IPS DF 19.7 (cell line): ENCODE measurements around the gene NDUFA9.

ENCODE experiments used
- DNase-seq: peaks from one replicate; pipeline ENCODE4 v3.0.0-alpha.2; 2013; ENCODE audit warnings: low read depth, low spot score

Gene NDUFA9

GRCh38 chr12:4648501-4649357 lies at the start of gene NDUFA9, which contains the start of gene AKAP3:
NDUFA9 (plus strand) TSS chr12:4649114; CDS start chr12:4649127, 13 bp downstream.
AKAP3 (minus strand) TSS chr12:4649051; CDS start chr12:4638196, 10,855 bp downstream.
- DNase-seq, result peak; percentile 75

- DNase-seq, result no peak
Measured at GRCh38 chr12:4603421-4603820, 45.5 kb upstream of the NDUFA9 start.

GRCh38 chr12:4603946-4604345 lies 45.0 kb upstream of the NDUFA9 start:
- no peak for DNase-seq

- DNase-seq, result peak; percentile 54
Measured at GRCh38 chr12:4604684-4605193, 44.2 kb upstream of the NDUFA9 start.

GRCh38 chr12:4607056-4607455 lies 41.9 kb upstream of the NDUFA9 start:
- DNase-seq, result no peak

GRCh38 chr12:4609071-4609470 lies 39.8 kb upstream of the NDUFA9 start:
- no peak for DNase-seq

- DNase-seq, result no peak
Measured at GRCh38 chr12:4610481-4610880, 38.4 kb upstream of the NDUFA9 start.

- no peak for DNase-seq
Measured at GRCh38 chr12:4615667-4616066, 33.2 kb upstream of the NDUFA9 start.

GRCh38 chr12:4621511-4621910 lies 27.4 kb upstream of the NDUFA9 start:
- no peak for DNase-seq

- no peak for DNase-seq
Measured at GRCh38 chr12:4626543-4626942, 22.4 kb upstream of the NDUFA9 start.

GRCh38 chr12:4628406-4628805 lies 20.5 kb upstream of the NDUFA9 start:
- DNase-seq, result no peak

GRCh38 chr12:4630262-4630661 lies 18.7 kb upstream of the NDUFA9 start:
- DNase-seq, result no peak

- DNase-seq, result no peak
Measured at GRCh38 chr12:4643747-4644146, 5.2 kb upstream of the NDUFA9 start.

- no peak for DNase-seq
Measured at GRCh38 chr12:4645023-4645422, 3.9 kb upstream of the NDUFA9 start.

GRCh38 chr12:4648104-4648500 lies 812 bp upstream of the NDUFA9 start:
- no peak for DNase-seq

GRCh38 chr12:4649358-4649661 lies 396 bp downstream of the NDUFA9 start:
- no peak for DNase-seq

- DNase-seq, result no peak
Measured at GRCh38 chr12:4653257-4653656, 4.3 kb downstream of the NDUFA9 start.

- no peak for DNase-seq
Measured at GRCh38 chr12:4653691-4654090, 4.8 kb downstream of the NDUFA9 start.

- DNase-seq, result no peak
Measured at GRCh38 chr12:4663971-4664505, 15.1 kb downstream of the NDUFA9 start.

- DNase-seq, result no peak
Measured at GRCh38 chr12:4665236-4665635, 16.3 kb downstream of the NDUFA9 start.

- DNase-seq, result no peak
Measured at GRCh38 chr12:4679711-4680110, 30.8 kb downstream of the NDUFA9 start.

- no peak for DNase-seq
Measured at GRCh38 chr12:4681732-4682131, 32.8 kb downstream of the NDUFA9 start.

GRCh38 chr12:4685317-4685716 lies 36.4 kb downstream of the NDUFA9 start:
- DNase-seq, result no peak
